ENCODE data around the gene IRF4. TPM values are rescaled to one million over a fixed set of nuclear protein-coding genes. Genes with fewer than 3 reads are reported as not detected.

IRF4 gene
- total RNA-seq, 1 experiment from 2014 or later, result not detected

DNA sequence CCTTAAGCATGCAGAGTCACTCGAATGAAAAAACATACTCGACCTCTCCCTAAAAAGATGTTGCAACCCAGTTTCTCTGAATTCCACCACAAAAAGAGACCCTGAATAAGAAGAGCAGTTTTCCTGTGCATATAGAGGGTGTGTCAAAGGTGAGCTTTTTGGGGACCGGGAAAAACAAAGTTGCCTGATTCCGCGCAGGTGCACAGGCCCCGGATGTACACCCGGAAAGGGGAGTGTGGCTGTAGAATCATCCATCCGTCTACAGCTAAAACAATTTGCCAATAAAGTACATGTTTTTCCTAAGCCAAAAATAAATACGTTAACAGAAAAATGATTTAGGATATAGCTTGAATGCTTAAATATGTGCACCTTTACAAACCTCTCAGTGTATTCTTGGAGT, 41.2 kb upstream of the IRF4 start:
- DNase-seq, result no peak
- intact Hi-C loops (cut with micrococcal nuclease; ENCODE audit: unreplicated experiment), result no loop called here
- H3K27ac Mint-ChIP-seq (ENCODE audit: unreplicated experiment), result no peak overlapping the region
- no peaks in the 10 kb centered on the region for H3K36me3 Mint-ChIP-seq (ENCODE audit: insufficient read depth, unreplicated experiment)
- H3K27me3 Mint-ChIP-seq (ENCODE audit: unreplicated experiment), result no peaks in the 10 kb centered on the region
- H3K4me3 Mint-ChIP-seq (ENCODE audit: low read depth, unreplicated experiment), result no peak overlapping the region
- CTCF ChIA-PET, result interaction anchor here (0.5 to 0.7 kb wide), 2 partner anchors 17 to 55 kb away, joined by 3 read pairs; no protein-coding TSS in a partner anchor
- no peak for TF ChIP-seq CTCF (IDR thresholded peaks at IDR 0.05; ENCODE audit: unreplicated experiment)
- no peaks in the 10 kb centered on the region for H3K4me1 Mint-ChIP-seq (ENCODE audit: low read depth, unreplicated experiment)
- peaks cover 9% of the 10 kb centered on the region for H3K9me3 Mint-ChIP-seq (ENCODE audit: low read depth, unreplicated experiment)
- BruUV-seq (replicated peaks), result no TSS peak

GRCh38 chr6:351011-351866, 40.3 kb upstream of the IRF4 start:
- no peak for DNase-seq
- Mint-ChIP-seq H3K4me3 (ENCODE audit: low read depth, unreplicated experiment) (no peak overlapping the region), H3K27me3 (ENCODE audit: unreplicated experiment) (no peaks in the 10 kb centered on the region), H3K27ac (ENCODE audit: unreplicated experiment) (no peak overlapping the region), H3K36me3 (ENCODE audit: insufficient read depth, unreplicated experiment) (no peaks in the 10 kb centered on the region), H3K4me1 (ENCODE audit: low read depth, unreplicated experiment) (no peaks in the 10 kb centered on the region), H3K9me3 (ENCODE audit: low read depth, unreplicated experiment) (peaks cover 9% of the 10 kb centered on the region)
- TF ChIP-seq CTCF (IDR thresholded peaks at IDR 0.05; ENCODE audit: unreplicated experiment), result no peak
- no TSS peak for BruUV-seq (replicated peaks)
- intact Hi-C loops (cut with micrococcal nuclease; ENCODE audit: unreplicated experiment), result no loop called here
- CTCF ChIA-PET, result no interaction called here

- peaks cover 9% of the 10 kb centered on the region for H3K9me3 Mint-ChIP-seq (ENCODE audit: low read depth, unreplicated experiment)
- intact Hi-C loops (cut with micrococcal nuclease; ENCODE audit: unreplicated experiment), result no loop called here
- no peak overlapping the region for H3K4me3 Mint-ChIP-seq (ENCODE audit: low read depth, unreplicated experiment)
- no peaks in the 10 kb centered on the region for H3K36me3 Mint-ChIP-seq (ENCODE audit: insufficient read depth, unreplicated experiment)
- no peaks in the 10 kb centered on the region for H3K27me3 Mint-ChIP-seq (ENCODE audit: unreplicated experiment)
- CTCF ChIA-PET, result no interaction called here
- BruUV-seq (replicated peaks), result no TSS peak
- H3K4me1 Mint-ChIP-seq (ENCODE audit: low read depth, unreplicated experiment), result no peaks in the 10 kb centered on the region
- no peak for TF ChIP-seq CTCF (IDR thresholded peaks at IDR 0.05; ENCODE audit: unreplicated experiment)
- H3K27ac Mint-ChIP-seq (ENCODE audit: unreplicated experiment), result no peak overlapping the region
- no peak for DNase-seq
These were observed 39.7 kb upstream of the IRF4 start for GRCh38 chr6:351867-352289.

- peaks cover 9% of the 10 kb centered on the region for H3K9me3 Mint-ChIP-seq (ENCODE audit: low read depth, unreplicated experiment)
- no peaks in the 10 kb centered on the region for H3K4me1 Mint-ChIP-seq (ENCODE audit: low read depth, unreplicated experiment)
- no peaks in the 10 kb centered on the region for H3K36me3 Mint-ChIP-seq (ENCODE audit: insufficient read depth, unreplicated experiment)
- H3K27me3 Mint-ChIP-seq (ENCODE audit: unreplicated experiment), result no peaks in the 10 kb centered on the region
- intact Hi-C loops (cut with micrococcal nuclease; ENCODE audit: unreplicated experiment), result no loop called here
- CTCF ChIA-PET, result no interaction called here
- no peak for DNase-seq
- no peak for TF ChIP-seq CTCF (IDR thresholded peaks at IDR 0.05; ENCODE audit: unreplicated experiment)
- H3K27ac Mint-ChIP-seq (ENCODE audit: unreplicated experiment), result no peak overlapping the region
- no TSS peak for BruUV-seq (replicated peaks)
- no peak overlapping the region for H3K4me3 Mint-ChIP-seq (ENCODE audit: low read depth, unreplicated experiment)
These were observed 39.1 kb upstream of the IRF4 start for GRCh38 chr6:352474-352873.

Data from Calu3 (cell line).